ENCODE data around the gene HEXA. TPM values are rescaled to one million over a fixed set of nuclear protein-coding genes. Genes with fewer than 3 reads are reported as not detected.
"Not testable (repeated sequence)": the region's sequence is repeated elsewhere in the genome, so short reads cannot be mapped to it uniquely, and the experiment has no call there.

HEXA gene
- total RNA-seq, 3 donors from 2014 or later (not counting 1 experiment from before 2014, with no cell fraction given), result 154 to 173 (median 172) TPM

GRCh38 chr15:72420576-72420975, 44.8 kb upstream of the HEXA start:
- DNase-seq (no peak), ATAC-seq (no peak)
- no peak overlapping the region for H3K27ac ChIP-seq (ENCODE audit: low read length)
- H3K4me1 ChIP-seq (ENCODE audit: control insufficient read depth, insufficient read depth, low read length), result peaks cover 2% of the 10 kb centered on the region
- Mint-ChIP-seq H3K36me3 (no peaks in the 10 kb centered on the region), H3K27me3 (ENCODE audit: low read depth in 2 of 2) (peaks cover 3 to 11% of the 10 kb centered on the region in 2 donors), H3K4me3 (no peak overlapping the region), H3K27ac (no peak overlapping the region), H3K9me3 (no peaks in the 10 kb centered on the region), H3K4me1 (no peaks in the 10 kb centered on the region)
- H3K27me3 ChIP-seq (ENCODE audit: control insufficient read depth, insufficient read depth, low read length), result no peaks in the 10 kb centered on the region
- intact Hi-C loops (cut with micrococcal nuclease), result no loop called here
- H3K9me3 ChIP-seq (ENCODE audit: control insufficient read depth, insufficient read depth, low read length), result no peaks in the 10 kb centered on the region
- H3K4me3 ChIP-seq (ENCODE audit: low read length), result no peak overlapping the region
- no peaks in the 10 kb centered on the region for H3K36me3 ChIP-seq (ENCODE audit: control insufficient read depth, insufficient read depth, low read length)
- 50% methylated on average over 1 of the region's 2 CpGs for WGBS (ENCODE audit: insufficient coverage)
- TF ChIP-seq CTCF (IDR thresholded peaks at IDR 0.05), result no peak

GRCh38 chr15:72419768-72420167, 44.0 kb upstream of the HEXA start:
- H3K4me1 ChIP-seq (ENCODE audit: control insufficient read depth, insufficient read depth, low read length); H3K4me1 Mint-ChIP-seq; DNase-seq; H3K9me3 ChIP-seq (ENCODE audit: control insufficient read depth, insufficient read depth, low read length); H3K4me3 ChIP-seq (ENCODE audit: low read length); H3K9me3 Mint-ChIP-seq; H3K27me3 ChIP-seq (ENCODE audit: control insufficient read depth, insufficient read depth, low read length); ATAC-seq; H3K27ac ChIP-seq (ENCODE audit: low read length); H3K27ac Mint-ChIP-seq; H3K4me3 Mint-ChIP-seq; H3K36me3 Mint-ChIP-seq; intact Hi-C loops (cut with micrococcal nuclease); H3K36me3 ChIP-seq (ENCODE audit: control insufficient read depth, insufficient read depth, low read length): not testable (repeated sequence)
- peaks cover 3 to 11% of the 10 kb centered on the region in 2 donors for H3K27me3 Mint-ChIP-seq (ENCODE audit: low read depth in 2 of 2)
- 89% methylated on average over 3 of the region's 3 CpGs for WGBS (ENCODE audit: insufficient coverage)

- no peaks in the 10 kb centered on the region for H3K4me1 Mint-ChIP-seq
- ATAC-seq (no peak), DNase-seq (no peak)
- no peak overlapping the region for H3K27ac Mint-ChIP-seq
- peaks cover under 1% of the 10 kb centered on the region for H3K4me1 ChIP-seq (ENCODE audit: control insufficient read depth, insufficient read depth, low read length)
- WGBS (ENCODE audit: insufficient coverage), result 83% methylated on average over 1 of the region's 2 CpGs
- no peaks in the 10 kb centered on the region for H3K9me3 Mint-ChIP-seq
- intact Hi-C loops (cut with micrococcal nuclease), result no loop called here
- peaks cover 3% of the 10 kb centered on the region for H3K27me3 ChIP-seq (ENCODE audit: control insufficient read depth, insufficient read depth, low read length)
- no peaks in the 10 kb centered on the region for H3K36me3 Mint-ChIP-seq
- TF ChIP-seq CTCF (IDR thresholded peaks at IDR 0.05), result no peak
- H3K36me3 ChIP-seq (ENCODE audit: control insufficient read depth, insufficient read depth, low read length), result no peaks in the 10 kb centered on the region
- no peaks in the 10 kb centered on the region for H3K9me3 ChIP-seq (ENCODE audit: control insufficient read depth, insufficient read depth, low read length)
- peaks cover 15 to 23% of the 10 kb centered on the region in 2 donors for H3K27me3 Mint-ChIP-seq (ENCODE audit: low read depth in 2 of 2)
- H3K27ac ChIP-seq (ENCODE audit: low read length), result no peak overlapping the region
- H3K4me3 Mint-ChIP-seq, result no peak overlapping the region
- no peak overlapping the region for H3K4me3 ChIP-seq (ENCODE audit: low read length)
Observed at GRCh38 chr15:72415304-72415703, 39.5 kb upstream of the HEXA start.

- H3K4me3 Mint-ChIP-seq; H3K4me3 ChIP-seq (ENCODE audit: low read length); H3K9me3 ChIP-seq (ENCODE audit: control insufficient read depth, insufficient read depth, low read length); intact Hi-C loops (cut with micrococcal nuclease); H3K36me3 ChIP-seq (ENCODE audit: control insufficient read depth, insufficient read depth, low read length); H3K9me3 Mint-ChIP-seq; H3K27me3 ChIP-seq (ENCODE audit: control insufficient read depth, insufficient read depth, low read length); H3K4me1 ChIP-seq (ENCODE audit: control insufficient read depth, insufficient read depth, low read length); H3K27ac Mint-ChIP-seq; H3K27ac ChIP-seq (ENCODE audit: low read length); H3K4me1 Mint-ChIP-seq; H3K36me3 Mint-ChIP-seq; ATAC-seq; DNase-seq: not testable (repeated sequence)
- H3K27me3 Mint-ChIP-seq (ENCODE audit: low read depth in 2 of 2), result peaks cover 20 to 34% of the 10 kb centered on the region in 2 donors
- 100% methylated on average over 1 of the region's 3 CpGs for WGBS (ENCODE audit: insufficient coverage)
Observed at GRCh38 chr15:72413337-72413736, 37.5 kb upstream of the HEXA start.
